ENCODE data around the gene TMC2. TPM values are rescaled to one million over a fixed set of nuclear protein-coding genes. Genes with fewer than 3 reads are reported as not detected.

Gene TMC2
- total RNA-seq, 2 donors from 2014 or later: not detected

DNA sequence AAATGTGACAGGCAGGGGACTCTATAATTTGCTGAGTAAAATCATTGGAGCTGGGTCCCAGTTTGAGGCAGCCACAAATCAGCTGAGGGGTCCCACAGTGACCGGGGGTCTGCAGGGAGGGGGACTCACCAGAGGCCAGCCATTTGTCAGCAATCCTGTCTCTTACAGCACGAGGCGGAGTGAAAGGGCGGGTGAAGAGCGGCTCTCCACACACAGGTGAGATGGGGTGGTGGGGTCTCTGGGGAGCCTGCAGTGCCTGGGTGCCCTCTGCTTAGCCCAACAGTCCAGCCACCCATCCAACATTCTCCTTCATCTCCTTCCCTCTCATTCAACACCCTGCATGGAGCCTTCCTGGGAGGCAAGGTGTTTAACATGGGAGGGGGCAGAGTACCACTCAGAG, 728 bp downstream of the TMC2 start:
- ATAC-seq (replicated peaks in 1 of 2): no peak
- H3K4me1 Mint-ChIP-seq (ENCODE audit: low read depth): no peaks in the 10 kb centered on the region
- DNase-seq: no peak
- H3K27me3 Mint-ChIP-seq (ENCODE audit: low read depth): peaks cover 17% of the 10 kb centered on the region
- H3K27ac Mint-ChIP-seq: no peak overlapping the region
- no peaks in the 10 kb centered on the region for H3K36me3 Mint-ChIP-seq (ENCODE audit: insufficient read depth in 2 of 2)
- H3K9me3 Mint-ChIP-seq: no peaks in the 10 kb centered on the region
- no peak overlapping the region for H3K4me3 Mint-ChIP-seq

DNA sequence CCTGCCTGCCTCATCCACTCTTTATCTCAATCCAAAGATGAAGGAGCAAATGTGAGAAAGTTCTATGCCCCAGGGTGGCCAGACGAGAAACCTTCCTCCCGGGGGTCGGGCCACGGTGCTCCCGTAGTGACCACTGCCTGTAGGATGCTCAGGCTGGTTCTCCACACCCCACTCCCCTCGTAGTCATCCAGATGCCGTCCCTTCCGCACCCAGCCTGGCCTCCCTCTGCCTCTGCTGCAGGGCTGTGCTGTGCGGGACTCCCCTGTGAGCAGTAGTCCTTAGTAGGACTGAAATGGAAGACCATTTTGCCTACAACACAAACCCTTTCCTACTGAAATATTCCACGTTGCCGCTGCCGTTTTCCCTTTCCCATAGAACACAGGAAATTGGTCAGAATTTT, 2.0 kb downstream of the TMC2 start:
- Mint-ChIP-seq H3K9me3 (no peaks in the 10 kb centered on the region), H3K27ac (no peak overlapping the region), H3K36me3 (ENCODE audit: insufficient read depth in 2 of 2) (no peaks in the 10 kb centered on the region), H3K4me3 (no peak overlapping the region), H3K4me1 (ENCODE audit: low read depth) (no peaks in the 10 kb centered on the region), H3K27me3 (ENCODE audit: low read depth) (peaks cover 17% of the 10 kb centered on the region)
- ATAC-seq (replicated peaks in 1 of 2) (no peak), DNase-seq (no peak)

DNA sequence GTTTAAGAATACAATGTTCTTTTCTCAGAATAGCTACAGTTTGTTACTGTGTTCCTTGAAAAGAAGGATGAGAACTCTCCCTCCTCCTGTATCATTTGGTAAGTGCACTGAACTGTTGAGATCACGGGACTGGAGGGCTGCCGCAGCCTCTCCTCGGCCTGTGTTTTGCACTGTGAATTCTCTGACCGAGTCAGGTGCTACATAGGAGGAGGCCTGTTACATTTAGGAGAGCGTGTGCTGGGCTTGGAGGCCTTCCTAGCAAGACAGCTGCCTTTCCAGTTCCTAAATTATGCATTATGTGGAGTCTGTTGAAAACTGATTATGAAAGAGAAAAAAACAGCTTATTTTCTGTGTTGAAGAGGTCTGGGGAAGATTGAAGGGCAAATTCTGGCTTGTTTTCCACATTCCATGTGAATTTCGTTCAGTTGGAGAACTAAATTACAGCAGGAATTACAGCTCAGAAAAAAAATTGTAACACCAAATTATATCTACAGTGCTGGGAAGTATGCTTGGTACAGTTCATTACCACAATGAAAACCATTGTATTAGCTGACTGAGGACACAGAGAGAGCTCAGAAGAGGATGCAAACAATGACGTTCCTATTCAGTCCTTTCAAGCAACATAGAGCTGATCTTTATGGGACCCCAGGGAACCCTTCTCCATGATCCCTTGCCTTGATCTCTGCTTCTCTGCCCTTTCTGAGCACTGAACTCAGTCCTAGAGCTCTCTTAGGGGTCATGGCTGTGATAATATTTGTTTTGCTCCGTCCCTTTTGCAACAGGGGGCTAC, 2.8 kb downstream of the TMC2 start:
- no peak for DNase-seq
- ATAC-seq (replicated peaks in 1 of 2): no peak
- no peak overlapping the region for H3K27ac Mint-ChIP-seq
- no peaks in the 10 kb centered on the region for H3K36me3 Mint-ChIP-seq (ENCODE audit: insufficient read depth in 2 of 2)
- no peaks in the 10 kb centered on the region for H3K4me1 Mint-ChIP-seq (ENCODE audit: low read depth)
- H3K4me3 Mint-ChIP-seq: no peak overlapping the region
- H3K9me3 Mint-ChIP-seq: no peaks in the 10 kb centered on the region
- H3K27me3 Mint-ChIP-seq (ENCODE audit: low read depth): peaks cover 17% of the 10 kb centered on the region

DNA sequence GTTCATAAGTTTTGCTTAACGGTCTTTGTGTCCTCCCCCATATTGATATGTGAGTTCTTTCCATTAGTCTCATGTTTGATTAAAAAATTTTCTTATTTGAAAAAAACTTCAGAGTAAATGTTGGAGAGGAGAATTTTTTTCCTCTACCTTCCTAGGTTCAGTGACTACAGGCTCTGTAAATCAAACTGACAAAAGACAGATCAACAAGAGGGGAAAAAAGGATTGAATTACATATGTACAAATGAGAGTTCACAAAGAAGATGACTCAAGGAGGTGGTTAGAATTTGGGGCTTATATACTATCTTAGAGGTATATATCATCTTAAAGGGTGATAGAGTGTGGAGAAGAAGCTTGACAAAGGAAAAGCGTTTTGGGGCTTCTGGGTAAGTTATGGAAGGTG, 5.6 kb downstream of the TMC2 start:
- H3K27me3 Mint-ChIP-seq (ENCODE audit: low read depth): peaks cover 23% of the 10 kb centered on the region
- no peaks in the 10 kb centered on the region for H3K4me1 Mint-ChIP-seq (ENCODE audit: low read depth)
- no peak overlapping the region for H3K27ac Mint-ChIP-seq
- no peaks in the 10 kb centered on the region for H3K36me3 Mint-ChIP-seq (ENCODE audit: insufficient read depth in 2 of 2)
- no peaks in the 10 kb centered on the region for H3K9me3 Mint-ChIP-seq
- ATAC-seq (replicated peaks in 1 of 2) (no peak), DNase-seq (no peak)
- no peak overlapping the region for H3K4me3 Mint-ChIP-seq

DNA sequence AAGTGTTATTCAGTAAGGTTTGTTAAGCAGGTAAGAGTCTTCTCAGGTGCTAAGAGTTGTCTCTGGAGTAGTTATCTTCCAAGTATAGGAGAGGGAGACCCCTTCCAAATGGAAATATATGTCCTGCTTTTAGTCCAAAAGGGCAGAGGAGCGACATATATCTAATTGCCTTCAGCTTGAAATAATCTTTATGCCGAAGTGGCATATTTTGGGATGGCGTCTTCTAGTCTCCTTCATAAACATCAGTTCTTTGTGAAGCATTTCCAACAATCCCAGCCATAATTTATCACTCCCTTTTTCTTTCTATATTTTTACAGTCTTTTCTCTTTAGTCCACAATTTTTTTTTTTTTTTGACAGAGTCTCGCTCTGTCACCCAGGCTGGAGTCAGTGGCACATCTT, 6.0 kb downstream of the TMC2 start:
- peaks cover 23% of the 10 kb centered on the region for H3K27me3 Mint-ChIP-seq (ENCODE audit: low read depth)
- DNase-seq: no peak
- H3K27ac Mint-ChIP-seq: no peak overlapping the region
- no peaks in the 10 kb centered on the region for H3K9me3 Mint-ChIP-seq
- no peak overlapping the region for H3K4me3 Mint-ChIP-seq
- no peak for ATAC-seq (replicated peaks in 1 of 2)
- no peaks in the 10 kb centered on the region for H3K36me3 Mint-ChIP-seq (ENCODE audit: insufficient read depth in 2 of 2)
- H3K4me1 Mint-ChIP-seq (ENCODE audit: low read depth): no peaks in the 10 kb centered on the region

DNA sequence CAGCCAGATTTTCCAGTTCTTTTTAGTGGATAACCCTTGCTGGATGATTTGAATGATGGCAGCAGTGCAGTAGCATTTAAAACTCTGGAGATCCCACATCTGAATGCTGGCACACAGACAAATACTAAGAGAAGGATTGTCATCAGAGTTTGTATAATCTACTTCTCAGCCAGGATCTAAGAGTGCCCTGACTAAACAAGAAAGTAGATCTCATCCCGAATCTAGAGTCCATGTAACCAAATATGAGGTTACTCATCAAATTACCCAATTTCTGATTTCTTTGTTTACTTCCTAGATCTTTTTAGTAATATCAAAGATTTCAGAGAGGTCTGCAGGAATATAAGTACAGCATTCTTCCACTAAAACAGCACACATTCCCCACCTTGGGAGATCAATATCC, 7.8 kb downstream of the TMC2 start:
- Mint-ChIP-seq H3K9me3 (no peaks in the 10 kb centered on the region), H3K27me3 (ENCODE audit: low read depth) (peaks cover 18% of the 10 kb centered on the region), H3K4me3 (no peak overlapping the region)

DNA sequence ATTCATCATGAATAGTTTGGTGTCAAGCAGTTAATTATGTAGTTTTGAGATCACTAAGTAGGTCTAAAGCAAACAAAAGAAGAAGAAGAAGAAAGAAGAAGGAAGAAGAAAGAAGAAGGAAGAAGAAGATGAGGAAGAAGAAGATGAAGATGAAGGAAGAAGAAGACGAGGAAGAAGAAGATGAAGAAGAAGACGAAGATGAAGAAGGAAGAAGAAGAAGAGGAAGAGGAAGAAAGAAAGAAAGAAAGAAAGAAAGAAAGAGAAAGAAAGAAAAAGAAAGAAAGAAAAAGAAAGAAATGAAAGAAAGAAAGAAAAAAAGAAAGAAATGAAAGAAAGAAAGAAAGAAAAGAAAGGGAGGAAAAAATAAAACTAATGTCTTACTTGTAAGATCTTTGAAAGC, 9.2 kb downstream of the TMC2 start:
- H3K36me3 Mint-ChIP-seq (ENCODE audit: insufficient read depth in 2 of 2): no peaks in the 10 kb centered on the region
- H3K9me3 Mint-ChIP-seq: no peaks in the 10 kb centered on the region
- no peak overlapping the region for H3K4me3 Mint-ChIP-seq
- no peak for ATAC-seq (replicated peaks in 1 of 2)
- H3K27me3 Mint-ChIP-seq (ENCODE audit: low read depth): peaks cover 12% of the 10 kb centered on the region
- no peak overlapping the region for H3K27ac Mint-ChIP-seq
- no peaks in the 10 kb centered on the region for H3K4me1 Mint-ChIP-seq (ENCODE audit: low read depth)
- DNase-seq: no peak

More for the DNA sequence above, 7.8 kb downstream of the TMC2 start:
- Mint-ChIP-seq H3K36me3 (ENCODE audit: insufficient read depth in 2 of 2) (no peaks in the 10 kb centered on the region), H3K27ac (no peak overlapping the region), H3K4me1 (ENCODE audit: low read depth) (no peaks in the 10 kb centered on the region)
- DNase-seq (no peak), ATAC-seq (replicated peaks in 1 of 2) (no peak)

DNA sequence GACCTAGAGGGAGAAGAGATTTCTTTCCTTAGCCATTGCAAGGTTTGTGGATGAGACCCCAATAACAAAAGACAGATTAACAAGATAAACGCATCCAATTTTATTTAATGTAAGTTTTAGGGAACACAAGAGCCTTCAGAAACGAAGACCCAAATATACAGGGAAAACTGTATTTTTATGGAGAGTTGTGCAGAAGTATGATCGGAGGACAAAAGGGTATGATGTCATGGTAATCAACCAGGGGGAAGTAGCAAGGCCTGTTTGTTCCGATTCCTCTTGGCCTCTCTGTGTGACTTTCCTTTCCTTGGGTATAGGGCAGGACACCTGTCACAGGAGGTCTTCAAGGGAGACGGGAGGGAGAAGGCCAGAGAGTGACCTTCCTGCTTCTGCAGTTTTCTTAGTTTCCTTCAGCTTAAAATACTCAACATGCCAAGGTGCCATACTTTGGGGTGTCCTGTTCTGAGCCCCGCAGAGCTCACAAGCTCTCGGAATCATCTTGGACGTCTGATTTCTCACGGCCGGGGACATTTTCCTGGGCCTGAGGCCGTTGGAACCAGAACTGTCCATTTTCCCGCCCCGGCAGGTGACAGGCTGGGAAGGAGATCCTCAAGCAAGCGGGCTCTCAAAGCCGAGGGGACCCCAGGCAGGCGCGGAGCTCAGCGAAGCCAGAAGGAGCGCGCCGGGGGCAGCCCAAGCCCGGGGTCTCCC, 21.7 kb downstream of the TMC2 start:
- peaks cover 46% of the 10 kb centered on the region for H3K27me3 Mint-ChIP-seq (ENCODE audit: low read depth)
- H3K36me3 Mint-ChIP-seq (ENCODE audit: insufficient read depth in 2 of 2): peaks cover 0 to 1% of the 10 kb centered on the region in 2 donors
- no peak for ATAC-seq (replicated peaks in 1 of 2)

DNA sequence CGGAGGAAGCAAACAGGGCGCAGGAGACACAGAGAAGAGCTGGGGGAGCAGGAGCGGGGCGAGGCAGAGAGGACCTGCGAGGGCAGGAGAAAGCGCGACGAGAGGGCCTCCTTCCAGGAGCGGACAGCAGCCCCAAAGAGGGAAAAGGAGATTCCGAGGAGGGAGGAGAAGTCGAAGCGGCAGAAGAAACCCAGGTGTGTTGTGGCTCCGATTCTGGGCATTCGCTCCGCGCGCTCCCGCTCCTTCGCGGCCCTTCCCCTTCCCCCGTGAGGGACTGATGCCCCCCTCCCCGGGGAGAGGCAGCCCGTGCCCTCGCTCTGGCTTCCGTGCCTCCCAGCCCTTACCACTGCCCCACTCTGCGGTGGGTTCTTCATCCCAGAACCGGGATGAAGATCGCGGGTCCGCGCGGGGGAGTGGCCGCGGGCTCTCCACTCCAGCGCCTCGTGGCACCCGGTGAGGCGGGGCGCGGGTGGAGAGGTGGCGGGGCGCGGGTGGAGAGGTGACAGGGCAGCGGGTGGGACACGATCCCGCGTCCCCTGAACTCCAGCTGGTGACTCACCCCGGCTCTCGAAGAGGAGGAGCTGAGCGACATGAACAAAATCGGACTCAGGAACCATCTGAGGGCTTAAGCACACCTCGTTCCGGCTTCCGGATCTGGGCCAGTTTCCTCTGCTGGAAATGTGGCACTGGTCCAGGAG, 22.4 kb downstream of the TMC2 start:
- H3K9me3 Mint-ChIP-seq: no peaks in the 10 kb centered on the region
- H3K4me1 Mint-ChIP-seq (ENCODE audit: low read depth): no peaks in the 10 kb centered on the region
- no peak for DNase-seq
- no peak for ATAC-seq (replicated peaks in 1 of 2)
- peaks cover 0 to 1% of the 10 kb centered on the region in 2 donors for H3K36me3 Mint-ChIP-seq (ENCODE audit: insufficient read depth in 2 of 2)
- H3K4me3 Mint-ChIP-seq: peak overlapping the region; percentile 52 to 64
- H3K27me3 Mint-ChIP-seq (ENCODE audit: low read depth): peaks cover 46% of the 10 kb centered on the region
- no peak overlapping the region for H3K27ac Mint-ChIP-seq

More for the DNA sequence above, 21.7 kb downstream of the TMC2 start:
- H3K4me3 Mint-ChIP-seq: peak overlapping the region; percentile 52 to 64
- no peaks in the 10 kb centered on the region for H3K4me1 Mint-ChIP-seq (ENCODE audit: low read depth)
- H3K27ac Mint-ChIP-seq: no peak overlapping the region
- H3K9me3 Mint-ChIP-seq: no peaks in the 10 kb centered on the region
- DNase-seq: no peak

DNA sequence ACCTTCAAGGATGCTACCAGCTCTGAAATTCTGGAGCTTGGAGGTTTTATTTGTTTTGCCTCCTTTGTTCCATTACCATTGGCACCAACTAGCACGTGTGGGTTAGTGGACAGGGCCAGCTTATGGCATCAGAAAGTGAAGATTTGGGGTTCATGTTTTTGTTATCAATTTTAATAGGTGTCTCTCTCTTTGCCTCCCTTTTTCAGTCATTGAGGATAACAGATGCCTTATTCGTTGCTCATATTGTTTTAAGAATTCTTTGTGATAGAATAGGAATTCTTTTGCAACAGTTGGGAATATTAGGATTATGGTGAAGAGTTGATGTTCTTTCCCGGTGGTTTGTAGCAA, 22.9 kb downstream of the TMC2 start:
- no peaks in the 10 kb centered on the region for H3K9me3 Mint-ChIP-seq
- DNase-seq (no peak), ATAC-seq (replicated peaks in 1 of 2) (no peak)
- H3K27me3 Mint-ChIP-seq (ENCODE audit: low read depth): peaks cover 42% of the 10 kb centered on the region
- no peak overlapping the region for H3K27ac Mint-ChIP-seq
- H3K4me3 Mint-ChIP-seq: peak overlapping the region in 1 of 2 donors; percentile 14
- H3K4me1 Mint-ChIP-seq (ENCODE audit: low read depth): no peaks in the 10 kb centered on the region
- H3K36me3 Mint-ChIP-seq (ENCODE audit: insufficient read depth in 2 of 2): peaks cover 0 to 1% of the 10 kb centered on the region in 2 donors

DNA sequence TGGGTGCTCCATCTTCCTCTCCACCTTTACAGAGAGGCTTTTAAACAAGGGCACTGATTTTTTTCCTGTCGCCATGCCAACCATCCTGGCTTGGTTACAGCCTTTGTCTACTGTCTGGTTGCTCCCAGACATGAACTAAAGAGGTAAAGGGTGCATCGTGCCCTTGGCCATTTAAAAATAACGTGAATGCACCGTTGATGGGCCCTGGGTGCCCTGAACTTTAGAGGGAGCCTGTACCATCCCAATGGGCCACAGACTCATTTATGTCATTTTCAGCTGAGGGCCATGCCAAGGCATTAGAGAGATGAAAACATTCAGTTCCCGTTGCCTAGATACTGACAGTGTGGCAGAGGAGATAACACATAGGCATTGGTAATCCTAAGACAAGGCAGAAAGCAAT, 23.3 kb downstream of the TMC2 start:
- H3K27ac Mint-ChIP-seq: no peak overlapping the region
- no peak overlapping the region for H3K4me3 Mint-ChIP-seq
- no peaks in the 10 kb centered on the region for H3K9me3 Mint-ChIP-seq
- H3K4me1 Mint-ChIP-seq (ENCODE audit: low read depth): no peaks in the 10 kb centered on the region
- H3K27me3 Mint-ChIP-seq (ENCODE audit: low read depth): peaks cover 43% of the 10 kb centered on the region
- DNase-seq (no peak), ATAC-seq (replicated peaks in 1 of 2) (no peak)
- H3K36me3 Mint-ChIP-seq (ENCODE audit: insufficient read depth in 2 of 2): peaks cover 0 to 1% of the 10 kb centered on the region in 2 donors

DNA sequence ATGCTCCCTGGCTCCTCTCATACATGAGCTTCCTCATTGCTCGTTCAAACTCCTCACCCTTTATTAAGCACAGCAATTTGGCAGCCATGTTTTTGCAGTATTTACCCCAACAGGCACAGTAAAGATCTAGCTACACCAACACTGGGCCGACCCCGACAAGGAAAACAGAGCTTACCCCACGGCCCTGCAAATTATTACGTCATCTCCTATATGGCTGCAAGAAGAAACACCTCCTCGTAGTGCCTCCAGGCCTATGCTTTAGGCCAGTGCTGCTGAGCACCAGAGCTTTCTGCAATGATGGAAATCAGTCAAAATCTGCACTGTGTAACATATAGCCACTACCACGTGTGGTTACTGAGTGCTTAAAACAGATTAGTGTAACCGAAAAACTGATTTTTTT, 26.7 kb downstream of the TMC2 start:
- no peaks in the 10 kb centered on the region for H3K4me1 Mint-ChIP-seq (ENCODE audit: low read depth)
- no peak overlapping the region for H3K27ac Mint-ChIP-seq
- H3K9me3 Mint-ChIP-seq: no peaks in the 10 kb centered on the region
- H3K36me3 Mint-ChIP-seq (ENCODE audit: insufficient read depth in 2 of 2): no peaks in the 10 kb centered on the region
- DNase-seq (no peak), ATAC-seq (replicated peaks in 1 of 2) (no peak)
- peaks cover 43% of the 10 kb centered on the region for H3K27me3 Mint-ChIP-seq (ENCODE audit: low read depth)
- no peak overlapping the region for H3K4me3 Mint-ChIP-seq

DNA sequence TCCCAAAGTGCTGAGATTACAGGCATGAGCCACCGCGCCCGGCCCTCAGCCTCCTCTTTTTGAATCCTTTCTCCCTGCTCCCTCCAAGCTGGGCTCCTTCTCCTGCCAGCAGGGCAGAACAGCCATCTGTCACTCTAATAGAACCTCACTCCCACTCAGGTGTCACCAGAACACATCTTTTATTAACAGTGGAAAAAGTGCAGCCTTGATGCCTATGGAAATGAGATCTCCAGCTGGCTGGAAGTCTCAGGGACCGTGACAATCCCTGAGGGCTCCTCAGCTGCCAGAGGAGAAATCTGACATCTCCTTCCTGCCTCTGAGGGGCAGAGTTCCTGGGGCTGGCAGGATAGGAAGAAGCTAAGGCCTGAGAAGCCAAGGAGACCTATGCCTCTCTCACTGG, 28.0 kb downstream of the TMC2 start:
- no peak for DNase-seq
- ATAC-seq (replicated peaks in 1 of 2): no peak
- Mint-ChIP-seq H3K36me3 (ENCODE audit: insufficient read depth in 2 of 2) (no peaks in the 10 kb centered on the region), H3K9me3 (no peaks in the 10 kb centered on the region), H3K4me3 (no peak overlapping the region), H3K27me3 (ENCODE audit: low read depth) (peaks cover 47% of the 10 kb centered on the region), H3K27ac (no peak overlapping the region), H3K4me1 (ENCODE audit: low read depth) (no peaks in the 10 kb centered on the region)
